Natural killer cell (primary cell): Measurements from ENCODE around the gene LARP1. TPM values are rescaled to one million over a fixed set of nuclear protein-coding genes. Genes with fewer than 3 reads are reported as not detected.

Experiments
- ATAC-seq, 3 donors: fragments of 150-1000 bp in 2 of 3; fragments of 200-7000 bp in 1 of 3; cut with Tn5 transposase; 1 replicate in 1 of 3; 2 replicates in 2 of 3; pipeline ENCODE4 v1.10.0; 2021; ENCODE audit warnings: mild to moderate bottlenecking in 2 of 3, moderate library complexity in 2 of 3
- DNase-seq, 2 donors: peaks; one replicate each; pipeline versions ENCODE4 v3.0.0 to v3.0.0-alpha.2; 2013 to 2021; ENCODE audit warnings: mixed read lengths in 1 of 2
- H3K27ac ChIP-seq: one replicate; pipeline ENCODE4 v1.5.1; 2013; ENCODE audit warnings: mild to moderate bottlenecking, low read length
- H3K27me3 ChIP-seq: one replicate; pipeline ENCODE4 v1.6.1; 2013; ENCODE audit warnings: low read length; ENCODE audit not compliant: control insufficient read depth, insufficient read depth
- H3K36me3 ChIP-seq: one replicate; pipeline ENCODE4 v1.6.1; 2013; ENCODE audit warnings: low read length; ENCODE audit not compliant: control insufficient read depth, insufficient read depth
- H3K4me1 ChIP-seq: one replicate; pipeline ENCODE4 v1.6.1; 2013; ENCODE audit warnings: low read length; ENCODE audit not compliant: control insufficient read depth, insufficient read depth
- H3K4me3 ChIP-seq: one replicate; pipeline ENCODE4 v1.5.1; 2013; ENCODE audit warnings: low read length
- H3K9me3 ChIP-seq: one replicate; pipeline ENCODE4 v1.6.1; 2013; ENCODE audit warnings: low read length; ENCODE audit not compliant: control insufficient read depth, insufficient read depth
- H3K27ac Mint-ChIP-seq, 2 donors: one replicate each; pipeline ENCODE4 v1.8.0; 2022; ENCODE audit warnings: mild to moderate bottlenecking in 2 of 2, mixed read lengths in 2 of 2, moderate library complexity in 1 of 2
- H3K27me3 Mint-ChIP-seq, 2 donors: one replicate each; pipeline ENCODE4 v1.8.0; 2022; ENCODE audit warnings: low read depth in 2 of 2, mixed read lengths in 2 of 2
- H3K36me3 Mint-ChIP-seq: one replicate; pipeline ENCODE4 v1.8.0; 2022; ENCODE audit warnings: mixed read lengths
- H3K4me1 Mint-ChIP-seq, 2 donors: one replicate each; pipeline ENCODE4 v1.8.0; 2022; ENCODE audit warnings: mixed read lengths in 2 of 2
- H3K4me3 Mint-ChIP-seq: one replicate; pipeline ENCODE4 v1.8.0; 2022; ENCODE audit warnings: mild to moderate bottlenecking, moderate library complexity, mixed read lengths
- H3K9me3 Mint-ChIP-seq, 2 donors: one replicate each; pipeline ENCODE4 v1.8.0; 2022; ENCODE audit warnings: mixed read lengths in 2 of 2
- WGBS: methylation state at CpG from one replicate; pipeline ENCODE4 v1.1.7; 2013; ENCODE audit warnings: missing lambda C conversion rate; ENCODE audit not compliant: insufficient coverage; 5-methylcytosine and 5-hydroxymethylcytosine counted together
- intact Hi-C: fragments of 100-400 bp; cut with micrococcal nuclease; formaldehyde crosslinking; loops from one replicate; pipeline ENCODE4 v1.14.2; 2022
- total RNA-seq, 4 donors: library from RNA; stranded (reverse); fragments of 120-200 nt in 1 of 4; gene quantifications; one replicate each; pipeline versions ENCODE4 v1.2.3 to v1.2.4, GENCODE V29; 2013 to 2022
- TF ChIP-seq, protein P1 (sequence below): fragments of 200-600 bp; IDR thresholded peaks from one replicate; pipeline ENCODE4 v1.8.0; 2022; ENCODE audit warnings: antibody characterized with exemption

LARP1 gene
- total RNA-seq, 3 donors from 2014 or later (not counting 1 experiment from before 2014, with no cell fraction given), result 103 to 117 (median 112) TPM

DNA sequence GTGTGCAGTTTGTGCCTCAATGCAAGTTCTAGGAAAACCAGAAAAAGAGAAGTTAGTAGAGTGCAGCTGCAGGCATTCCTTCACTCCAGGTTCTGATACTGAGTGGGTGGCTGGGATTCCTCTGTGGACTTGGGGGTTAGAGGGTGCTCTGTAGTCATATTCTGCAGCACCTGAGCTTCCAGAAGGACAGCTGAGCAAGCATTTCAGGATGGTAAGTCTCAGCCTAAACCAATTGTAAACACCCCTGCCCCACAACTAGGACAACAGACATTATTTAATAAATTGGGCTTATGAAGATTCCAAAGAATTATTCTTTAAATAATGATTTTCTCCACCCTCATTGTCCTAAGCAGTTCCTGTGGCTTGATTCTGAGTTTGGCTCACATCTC, 86.1 kb downstream of the LARP1 start:
- no peak for ATAC-seq
- no peaks in the 10 kb centered on the region for H3K27me3 Mint-ChIP-seq
- H3K27me3 ChIP-seq, result no peaks in the 10 kb centered on the region
- no peaks in the 10 kb centered on the region for H3K36me3 Mint-ChIP-seq
- H3K9me3 ChIP-seq, result no peaks in the 10 kb centered on the region
- no peaks in the 10 kb centered on the region for H3K4me1 ChIP-seq
- TF ChIP-seq, protein P1, sequence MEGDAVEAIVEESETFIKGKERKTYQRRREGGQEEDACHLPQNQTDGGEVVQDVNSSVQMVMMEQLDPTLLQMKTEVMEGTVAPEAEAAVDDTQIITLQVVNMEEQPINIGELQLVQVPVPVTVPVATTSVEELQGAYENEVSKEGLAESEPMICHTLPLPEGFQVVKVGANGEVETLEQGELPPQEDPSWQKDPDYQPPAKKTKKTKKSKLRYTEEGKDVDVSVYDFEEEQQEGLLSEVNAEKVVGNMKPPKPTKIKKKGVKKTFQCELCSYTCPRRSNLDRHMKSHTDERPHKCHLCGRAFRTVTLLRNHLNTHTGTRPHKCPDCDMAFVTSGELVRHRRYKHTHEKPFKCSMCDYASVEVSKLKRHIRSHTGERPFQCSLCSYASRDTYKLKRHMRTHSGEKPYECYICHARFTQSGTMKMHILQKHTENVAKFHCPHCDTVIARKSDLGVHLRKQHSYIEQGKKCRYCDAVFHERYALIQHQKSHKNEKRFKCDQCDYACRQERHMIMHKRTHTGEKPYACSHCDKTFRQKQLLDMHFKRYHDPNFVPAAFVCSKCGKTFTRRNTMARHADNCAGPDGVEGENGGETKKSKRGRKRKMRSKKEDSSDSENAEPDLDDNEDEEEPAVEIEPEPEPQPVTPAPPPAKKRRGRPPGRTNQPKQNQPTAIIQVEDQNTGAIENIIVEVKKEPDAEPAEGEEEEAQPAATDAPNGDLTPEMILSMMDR, result no peak
- H3K36me3 ChIP-seq, result no peaks in the 10 kb centered on the region
- no peak overlapping the region for H3K4me3 ChIP-seq
- no peaks in the 10 kb centered on the region for H3K4me1 Mint-ChIP-seq
- DNase-seq, result no peak
- no peak overlapping the region for H3K27ac ChIP-seq
- H3K27ac Mint-ChIP-seq, result no peak overlapping the region
- intact Hi-C loops, result no loop called here
- no peak overlapping the region for H3K4me3 Mint-ChIP-seq
- no peaks in the 10 kb centered on the region for H3K9me3 Mint-ChIP-seq

DNA sequence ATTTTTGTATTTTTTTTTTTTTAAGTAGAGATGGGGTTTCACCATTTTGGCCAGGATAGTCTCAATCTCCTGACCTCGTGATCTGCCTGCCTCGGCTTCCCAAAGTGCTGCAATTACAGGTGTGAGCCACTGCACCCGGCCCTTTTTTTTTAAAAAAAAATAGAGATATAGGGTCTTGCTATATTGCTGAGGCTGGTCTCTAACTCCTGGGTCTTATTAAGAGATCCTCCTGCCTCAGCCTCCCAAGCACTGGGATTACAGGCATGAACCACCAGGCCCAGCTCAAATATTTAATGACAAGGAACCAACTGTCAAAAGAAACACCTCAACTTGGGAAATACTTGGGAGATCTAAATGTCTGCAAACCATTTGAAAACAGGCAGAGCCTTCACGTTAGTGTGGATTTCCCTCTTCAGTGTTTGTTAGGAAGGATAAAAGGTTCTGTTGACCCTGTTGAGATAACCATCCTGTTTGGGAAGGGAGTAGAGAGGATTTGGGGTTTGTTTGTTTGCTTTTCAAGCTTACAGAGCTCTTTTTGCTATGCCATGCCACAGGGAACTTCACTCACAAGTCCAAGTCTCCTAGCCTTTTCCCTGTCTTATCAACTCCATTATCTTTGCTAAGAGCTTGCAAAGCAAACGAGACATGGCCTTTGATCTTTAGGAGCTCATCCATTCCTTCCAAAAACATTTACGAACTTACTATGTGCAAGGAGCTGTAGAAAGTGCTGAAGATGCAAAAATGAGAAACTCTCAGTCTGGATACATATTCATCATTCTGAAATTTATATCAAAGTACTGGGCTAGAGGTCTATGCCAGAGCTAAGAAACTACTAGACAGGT, 87.7 kb downstream of the LARP1 start:
- WGBS, result 96% methylated on average over 5 of the region's 6 CpGs
- no peaks in the 10 kb centered on the region for H3K9me3 Mint-ChIP-seq
- intact Hi-C loops, result no loop called here
- H3K4me1 Mint-ChIP-seq, result no peaks in the 10 kb centered on the region
- H3K4me1 ChIP-seq, result no peaks in the 10 kb centered on the region
- DNase-seq (no peak), ATAC-seq (no peak)
- H3K4me3 Mint-ChIP-seq, result no peak overlapping the region
- H3K9me3 ChIP-seq, result no peaks in the 10 kb centered on the region
- H3K4me3 ChIP-seq, result no peak overlapping the region
- H3K36me3 ChIP-seq, result no peaks in the 10 kb centered on the region
- no peaks in the 10 kb centered on the region for H3K27me3 Mint-ChIP-seq
- H3K27ac Mint-ChIP-seq, result no peak overlapping the region
- no peak overlapping the region for H3K27ac ChIP-seq
- TF ChIP-seq, protein P1, result no peak
- H3K36me3 Mint-ChIP-seq, result no peaks in the 10 kb centered on the region
- H3K27me3 ChIP-seq, result no peaks in the 10 kb centered on the region

DNA sequence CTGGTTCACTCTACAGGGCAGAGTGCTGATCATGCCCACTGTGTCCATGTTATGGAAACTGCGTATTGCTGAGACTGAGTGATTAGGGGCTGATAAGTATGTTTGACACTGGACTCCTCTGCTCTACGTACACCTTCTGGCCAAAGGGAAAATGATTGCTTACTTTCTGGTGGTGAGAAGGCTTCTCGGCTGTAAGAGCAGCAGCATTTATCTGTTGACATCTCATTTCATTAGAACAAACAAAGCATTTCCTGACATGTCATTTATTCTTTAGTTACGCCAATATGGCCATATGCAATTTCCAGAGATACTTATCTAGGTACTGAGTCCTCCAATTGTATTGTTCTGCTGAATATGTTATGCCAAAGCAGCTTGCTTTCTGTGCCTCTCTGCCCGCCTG, 89.6 kb downstream of the LARP1 start:
- Mint-ChIP-seq H3K36me3 (no peaks in the 10 kb centered on the region), H3K4me3 (no peak overlapping the region), H3K4me1 (no peaks in the 10 kb centered on the region), H3K27me3 (no peaks in the 10 kb centered on the region), H3K27ac (no peak overlapping the region), H3K9me3 (no peaks in the 10 kb centered on the region)
- ATAC-seq, result no peak
- Histone ChIP-seq H3K27ac (no peak overlapping the region), H3K36me3 (no peaks in the 10 kb centered on the region), H3K4me1 (no peaks in the 10 kb centered on the region), H3K9me3 (no peaks in the 10 kb centered on the region), H3K4me3 (no peak overlapping the region), H3K27me3 (no peaks in the 10 kb centered on the region)
- WGBS, result 89% methylated on average over 5 of the region's 5 CpGs
- DNase-seq, result no peak
- TF ChIP-seq, protein P1, result no peak
- intact Hi-C loops, result no loop called here
